Stimulated activated CD4-positive, alpha-beta T cell treated with anti-CD3 and anti-CD28 coated beads, TNF-alpha, amount 100 ng/mL, for 48 hours (primary cell): ENCODE data around the gene MIPEP.
"Not testable (repeated sequence)": the region's sequence is repeated elsewhere in the genome, so short reads cannot be mapped to it uniquely, and the experiment has no call there.

Source experiments
- DNase-seq, 3 donors: peaks; one replicate each; pipeline ENCODE4 v3.0.0-alpha.2; 2020; ENCODE audit warnings: low read depth in 3 of 3

The MIPEP gene

DNA sequence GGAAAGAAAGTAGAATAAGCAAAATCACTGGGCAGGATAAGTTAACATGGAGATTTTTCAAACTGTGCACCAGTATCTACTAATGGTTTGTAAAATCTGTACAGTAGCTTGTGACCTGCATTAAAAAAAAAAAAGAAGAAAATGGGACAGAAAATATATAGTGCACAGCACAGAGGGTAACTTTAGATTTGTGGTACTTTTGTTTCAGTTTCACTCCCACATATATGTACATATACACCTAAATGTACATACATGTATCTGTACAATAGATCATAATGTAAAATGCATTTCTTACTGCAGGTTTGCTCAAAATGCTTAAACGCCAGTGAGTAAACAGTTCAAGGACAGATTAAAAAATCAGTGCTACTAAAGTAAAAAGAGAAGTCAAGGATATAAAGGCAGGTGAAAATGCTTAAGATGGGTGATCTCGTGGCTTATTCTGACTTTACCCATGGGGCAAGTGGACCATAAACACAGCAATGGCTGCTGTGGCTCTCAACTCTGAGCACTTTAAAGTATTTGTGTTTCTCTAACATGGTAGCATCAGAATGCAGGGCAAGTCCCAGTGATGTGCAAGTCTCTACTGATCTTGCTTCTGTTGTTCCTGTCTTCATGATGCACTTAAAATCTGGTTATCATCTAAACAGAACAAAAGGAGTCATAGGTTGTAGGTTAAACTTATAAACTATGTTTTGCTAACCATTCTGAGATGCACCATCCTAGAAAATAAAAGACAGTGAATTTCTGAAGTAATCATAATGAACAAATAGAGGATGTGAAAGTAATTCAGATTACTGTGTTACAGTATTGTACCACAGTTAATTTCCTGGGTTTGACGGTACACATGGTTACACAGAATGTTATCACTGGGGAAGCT is 112.3 kb downstream of the MIPEP start:
- no peak for DNase-seq

DNA sequence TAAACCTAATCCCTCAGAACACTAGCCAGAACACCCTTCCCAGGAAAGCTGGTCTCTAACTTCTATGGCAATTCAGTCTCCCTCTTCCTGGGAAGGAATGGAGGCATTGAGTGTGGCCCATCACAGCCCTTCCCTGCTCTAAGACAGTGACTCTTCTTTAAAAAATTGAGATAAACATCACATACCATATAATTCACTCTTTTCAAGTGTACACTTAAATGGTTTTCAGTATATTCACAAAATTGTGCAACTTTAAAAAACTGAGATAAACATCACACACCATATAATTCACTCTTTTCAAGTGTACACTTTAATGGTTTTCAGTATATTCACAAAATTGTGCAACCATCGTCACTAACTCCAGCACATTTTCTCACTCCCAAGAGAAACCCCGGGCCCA is 116.5 kb downstream of the MIPEP start:
- DNase-seq, result no peak

GRCh38 chr13:23771956-23772355 is 117.2 kb downstream of the MIPEP start:
- DNase-seq, result no peak

- DNase-seq, result no peak
Observed at GRCh38 chr13:23771552-23771951, 117.6 kb downstream of the MIPEP start.

- no peak for DNase-seq
Observed at GRCh38 chr13:23770973-23771372, 118.2 kb downstream of the MIPEP start.

- DNase-seq, result no peak
Observed at GRCh38 chr13:23770428-23770827, 118.8 kb downstream of the MIPEP start.

- DNase-seq, result no peak
Observed at GRCh38 chr13:23769401-23769800, 119.8 kb downstream of the MIPEP start.

GRCh38 chr13:23767838-23768237 is 121.4 kb downstream of the MIPEP start:
- DNase-seq, result no peak

DNA sequence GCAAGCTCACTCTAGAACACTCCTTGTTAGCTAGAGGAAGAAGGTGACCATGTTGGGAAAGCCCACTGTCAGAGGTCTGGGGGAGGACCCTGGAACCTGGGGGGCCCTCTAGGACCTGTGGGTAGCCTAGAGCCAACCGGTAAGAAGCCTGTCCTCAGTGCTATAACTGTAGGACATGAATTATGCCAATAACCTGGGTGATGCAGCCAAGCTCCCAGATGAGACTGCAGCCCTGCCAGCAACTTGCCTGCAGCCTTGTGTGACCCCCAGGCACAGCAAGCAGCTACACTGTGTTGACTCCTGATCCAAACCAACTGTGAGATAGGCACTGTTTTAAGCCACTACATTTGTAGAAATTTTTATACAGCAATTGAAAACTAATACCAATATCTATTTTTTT is 122.3 kb downstream of the MIPEP start:
- no peak for DNase-seq

DNA sequence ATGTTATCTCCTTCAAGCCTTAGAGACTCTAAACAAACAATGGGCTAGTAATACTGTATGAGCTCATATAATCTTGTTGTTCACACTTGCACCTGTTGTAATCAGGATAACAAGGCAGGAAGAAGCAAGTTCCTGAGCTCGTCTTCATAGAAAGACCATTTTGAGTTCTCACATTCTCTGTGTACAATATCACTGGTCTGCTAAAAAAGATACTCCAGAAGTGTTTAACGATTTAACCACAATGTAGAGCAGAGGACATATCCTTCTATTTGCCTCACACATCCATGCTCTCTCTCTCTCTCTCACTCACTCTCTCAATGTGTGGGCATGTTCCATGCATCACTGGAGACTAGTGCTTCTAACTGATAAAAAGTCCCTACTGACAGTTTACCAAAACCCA is 122.9 kb downstream of the MIPEP start:
- no peak for DNase-seq

- DNase-seq, result no peak
Observed at GRCh38 chr13:23765531-23765930, 123.7 kb downstream of the MIPEP start.

DNA sequence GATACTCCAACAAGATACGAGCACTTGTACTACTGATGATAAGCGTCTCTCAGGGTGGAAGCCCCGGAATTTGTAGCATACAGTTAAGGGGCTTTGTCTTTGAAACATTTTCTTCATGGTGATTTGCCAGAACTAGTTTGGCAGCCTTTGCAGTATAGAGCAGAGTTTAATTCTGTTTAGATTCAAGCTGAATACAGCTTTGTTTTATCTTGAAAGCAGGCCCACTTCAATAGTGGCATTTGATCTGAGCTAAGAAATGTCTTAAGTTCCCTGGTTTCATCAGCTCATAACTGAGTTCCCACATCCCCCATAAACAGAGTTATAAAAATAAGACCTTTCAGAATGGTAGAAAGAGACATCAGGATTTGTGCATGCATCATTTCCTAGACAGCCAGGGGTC is 125.9 kb downstream of the MIPEP start:
- no peak for DNase-seq

DNA sequence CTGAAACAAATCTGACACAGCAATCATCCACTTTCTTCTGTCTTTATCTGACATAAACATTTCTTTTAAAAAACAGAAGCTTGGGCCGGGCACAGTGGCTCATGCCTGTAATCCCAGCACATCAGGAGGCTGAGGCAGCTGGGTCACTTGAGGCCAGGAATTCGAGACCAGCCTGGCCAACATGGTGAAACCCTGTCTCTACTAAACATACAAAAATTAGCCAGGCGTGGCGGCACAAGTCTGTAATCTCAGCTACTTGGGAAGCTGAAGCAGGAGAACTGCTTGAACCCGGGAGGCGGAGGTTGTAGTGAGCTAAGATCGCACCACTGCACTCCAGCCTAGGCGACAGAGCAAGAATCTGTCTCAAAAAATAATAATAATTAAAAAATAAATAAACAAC is 127.4 kb downstream of the MIPEP start:
- not testable (repeated sequence) for DNase-seq

DNA sequence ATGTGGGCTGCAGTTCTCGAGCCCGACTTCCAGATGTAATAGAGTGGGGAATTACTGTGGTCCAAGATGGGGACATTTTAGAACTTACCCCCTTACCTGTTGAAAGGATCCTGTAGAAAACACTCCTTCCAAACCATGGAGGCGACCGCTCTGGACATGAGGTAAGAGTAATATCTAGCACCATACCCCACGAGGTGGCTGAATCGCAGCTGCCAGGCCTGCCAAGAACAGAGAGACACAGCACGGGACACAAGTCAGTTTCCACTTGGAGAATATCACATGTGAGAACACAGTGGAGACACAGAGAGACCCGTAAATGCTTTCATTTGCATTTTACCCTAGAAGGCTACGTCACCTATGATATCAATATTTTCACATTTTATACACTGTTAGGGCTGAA is 129.2 kb downstream of the MIPEP start:
- DNase-seq, result no peak

GRCh38 chr13:23758798-23759527 is 130.2 kb downstream of the MIPEP start:
- no peak for DNase-seq

DNA sequence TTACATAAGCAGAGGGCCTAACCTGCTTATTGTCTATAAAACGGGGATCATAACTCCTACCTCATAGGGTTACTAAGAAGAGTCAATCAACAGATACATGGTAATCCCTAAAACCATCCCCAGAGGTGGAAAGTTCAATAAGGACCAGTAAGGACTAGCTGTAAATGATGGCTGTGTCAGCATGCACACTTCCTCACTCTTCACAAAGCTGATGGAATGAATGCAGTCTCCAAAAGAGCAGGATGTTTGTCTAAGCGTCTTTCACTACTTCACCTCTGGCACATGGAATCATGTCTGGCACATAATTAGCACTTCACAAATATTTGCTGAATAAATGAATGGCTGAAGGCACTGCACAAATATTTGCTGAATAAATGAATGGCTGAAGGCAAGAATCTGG is 134.2 kb downstream of the MIPEP start:
- DNase-seq, result no peak

DNA sequence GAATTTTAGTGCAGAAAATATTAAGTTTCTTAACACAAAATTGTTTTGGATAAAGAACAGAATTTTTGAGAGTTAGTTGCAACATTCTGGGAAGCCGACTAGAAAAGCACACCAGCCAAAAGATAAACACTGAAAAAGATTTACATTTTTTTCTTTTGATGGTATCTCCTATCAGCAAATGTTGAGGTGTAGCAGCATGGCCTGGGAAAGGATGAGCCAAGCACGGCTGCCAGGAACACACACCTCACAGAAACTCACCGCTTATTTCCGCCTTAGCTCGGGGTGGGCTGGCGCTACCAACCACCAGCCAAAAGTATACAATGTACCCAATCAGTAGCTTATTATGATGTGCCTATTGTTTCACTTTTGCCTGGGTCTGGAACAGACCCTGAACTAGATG is 134.7 kb downstream of the MIPEP start:
- DNase-seq, result no peak

DNA sequence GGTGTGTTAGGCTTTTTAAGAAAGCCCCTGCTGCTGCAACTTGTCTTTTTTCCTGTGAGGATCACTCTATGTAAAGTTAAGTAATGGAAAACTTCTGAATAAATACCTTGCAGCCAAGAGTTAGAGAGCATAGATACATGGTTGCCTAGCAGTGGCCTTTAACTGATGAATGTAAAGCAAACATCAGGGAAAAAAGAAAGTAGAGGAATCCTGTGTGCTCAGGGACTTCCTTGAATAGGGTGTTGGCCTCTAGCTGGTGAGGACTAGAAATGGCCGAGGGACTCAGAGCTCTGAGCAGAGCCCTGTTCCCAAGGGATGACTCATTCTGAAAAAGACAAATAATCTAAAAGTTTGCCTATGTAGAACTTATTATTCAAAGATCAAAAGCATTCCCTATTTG is 135.7 kb downstream of the MIPEP start:
- no peak for DNase-seq

DNA sequence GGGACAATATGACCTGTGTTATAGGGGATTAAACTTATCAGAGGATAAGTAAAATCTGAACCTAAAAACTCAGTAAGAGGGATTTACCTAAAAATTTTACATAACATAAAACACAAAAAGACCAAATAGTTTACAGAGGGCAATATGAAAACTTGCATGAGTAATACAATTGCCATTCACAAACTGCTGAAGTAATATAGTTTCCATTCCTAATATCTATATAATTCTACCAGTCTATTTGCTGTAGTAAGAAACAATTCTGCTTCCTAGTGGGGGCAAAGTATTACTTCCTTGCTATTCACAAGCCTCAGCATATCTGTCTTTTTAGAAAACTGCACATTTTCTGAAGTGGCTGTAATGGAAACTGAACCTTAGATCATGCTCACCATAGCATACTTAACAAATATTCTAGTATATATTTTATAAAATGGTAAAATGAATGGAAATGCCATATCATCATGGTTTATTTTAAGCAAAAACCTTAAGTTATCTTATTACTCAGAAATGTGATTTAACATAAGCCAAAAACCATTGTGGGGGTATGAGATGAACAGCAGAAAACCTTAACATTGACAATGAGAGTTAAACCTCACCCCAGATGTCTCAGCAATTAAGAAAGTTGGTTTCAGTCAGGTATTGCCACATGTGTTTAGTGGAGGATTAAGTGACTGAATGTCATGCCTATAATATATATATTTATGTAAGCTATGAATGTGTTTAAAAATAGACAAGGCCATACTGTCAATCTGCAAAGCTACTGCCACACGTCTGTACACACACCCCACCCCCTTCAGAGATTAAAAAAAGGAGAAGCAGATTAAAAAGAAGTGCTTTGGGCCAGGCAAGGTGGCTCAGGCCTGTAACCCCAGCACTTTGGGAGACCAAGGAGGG is 136.8 kb downstream of the MIPEP start:
- no peak for DNase-seq

DNA sequence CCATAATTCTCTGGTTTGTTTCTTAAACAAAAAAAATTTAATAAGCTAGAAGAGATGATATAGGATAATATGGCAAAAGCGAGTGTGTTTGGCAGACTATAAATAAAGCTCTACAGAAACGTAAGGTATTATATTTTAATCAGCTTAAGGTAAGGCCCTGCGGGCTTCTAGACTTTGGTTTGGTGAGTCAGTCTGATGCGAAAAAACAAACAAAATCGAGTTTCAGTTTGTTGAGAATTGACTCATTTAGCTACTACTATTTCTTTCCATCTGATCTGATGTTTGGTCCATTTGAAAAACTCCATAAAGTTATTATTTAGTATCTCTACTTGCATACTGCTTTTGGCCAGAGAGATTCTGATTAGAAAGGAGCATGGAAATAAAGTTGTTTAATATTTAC is 138.0 kb downstream of the MIPEP start:
- DNase-seq, result no peak

DNA sequence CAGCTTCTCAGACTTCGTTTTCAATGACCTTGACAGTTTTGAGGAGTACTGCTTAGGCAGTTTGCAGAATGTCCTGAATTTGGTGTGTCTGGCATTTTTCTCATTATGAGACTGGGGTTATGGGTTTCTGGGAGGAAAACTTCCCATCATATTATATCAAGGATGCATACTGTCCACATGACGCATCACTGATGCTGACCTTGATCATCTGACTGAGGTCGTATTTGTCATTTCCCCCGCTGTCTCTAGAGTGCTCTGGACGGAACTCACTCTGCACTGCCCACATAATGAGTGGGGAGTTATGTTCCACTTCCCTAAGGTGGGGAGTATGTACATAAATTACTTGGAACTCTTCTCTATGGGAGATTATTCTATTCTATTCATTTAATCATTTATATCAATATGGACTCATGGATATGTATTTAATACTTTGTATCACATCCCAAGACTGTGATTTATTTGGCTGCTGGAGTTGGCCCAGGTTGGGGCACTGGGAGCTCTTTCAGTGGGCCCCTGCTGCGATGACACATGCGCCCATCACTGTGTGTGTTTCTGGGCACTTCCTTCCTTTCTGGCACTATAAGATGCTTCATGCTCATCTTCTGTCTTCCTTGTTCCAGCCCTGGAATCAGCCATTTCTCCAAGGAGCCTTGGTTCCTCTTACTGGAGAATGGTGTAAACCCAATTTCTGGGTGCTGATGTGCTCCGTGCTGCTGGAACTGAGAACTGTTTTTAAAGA is 138.6 kb downstream of the MIPEP start:
- no peak for DNase-seq
